PC-3 (cell line): Measurements from ENCODE around the gene HNRNPL.

Experiments
- CTCF ChIP-seq: fragments of 300-600 bp; sonication (generic); conservative IDR thresholded peaks from 2 replicates; pipeline ENCODE4 v1.5.1; 2017; ENCODE audit warnings: antibody characterized with exemption, low read depth, mild to moderate bottlenecking, low read length
- EZH2 ChIP-seq: fragments of 300-600 bp; sonication (generic); IDR thresholded peaks from one replicate; pipeline ENCODE4 v1.6.1; 2017; ENCODE audit warnings: antibody characterized with exemption, mild to moderate bottlenecking, low read length; ENCODE audit not compliant: unreplicated experiment
- EZH2phosphoT487 ChIP-seq: fragments of 300-600 bp; sonication (generic); IDR thresholded peaks from 2 replicates; pipeline ENCODE4 v1.6.1; 2018; ENCODE audit warnings: mild to moderate bottlenecking, antibody characterized with exemption, low read length, borderline replicate concordance

GRCh38 chr19:38875656-38876395 is 26.0 kb upstream of the HNRNPL start:
- no peak for TF ChIP-seq CTCF
- TF ChIP-seq EZH2 = no peak
- TF ChIP-seq EZH2phosphoT487 = no peak
